Glomerular endothelial cell (primary cell): ENCODE data around the gene PARD3. TPM values are rescaled to one million over a fixed set of nuclear protein-coding genes. Genes with fewer than 3 reads are reported as not detected.
"Not testable (repeated sequence)": the region's sequence is repeated elsewhere in the genome, so short reads cannot be mapped to it uniquely, and the experiment has no call there.

Experiments
- DNase-seq: peaks from one replicate; pipeline ENCODE4 v3.0.0-alpha.2; 2011; ENCODE audit warnings: low read depth, low spot score; ENCODE audit errors: extremely low read depth
- total RNA-seq: library from RNA; depleted of rRNA; stranded (reverse); fragments of >200 nt; gene quantifications from 2 replicates; pipeline ENCODE4 v1.2.3, GENCODE V29; 2015

The PARD3 gene
- total RNA-seq, 1 donor from 2014 or later = 23.0 TPM

DNA sequence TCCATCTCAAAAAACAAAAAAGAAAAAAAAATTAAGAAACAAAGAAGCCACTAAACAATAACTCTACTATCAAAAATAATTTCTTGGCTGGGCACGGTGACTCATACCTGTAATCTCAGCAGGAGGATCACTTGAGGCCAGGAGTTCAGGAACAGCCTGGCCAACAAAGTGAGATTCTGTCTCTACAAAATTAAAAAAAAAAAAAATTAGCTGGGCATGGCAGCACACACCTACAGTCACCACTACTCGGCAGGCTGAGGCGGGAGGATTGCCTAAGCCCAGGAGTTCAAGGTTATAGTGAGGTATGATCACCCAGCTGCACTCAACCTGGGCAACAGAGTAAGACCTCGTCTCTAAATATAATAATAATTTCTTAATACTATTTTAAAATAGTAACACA lies 69.0 kb downstream of the PARD3 start:
- no peak for DNase-seq

- DNase-seq = no peak
Observed at GRCh38 chr10:34745244-34745643, 69.9 kb downstream of the PARD3 start.

- no peak for DNase-seq
Observed at GRCh38 chr10:34744590-34744989, 70.5 kb downstream of the PARD3 start.

GRCh38 chr10:34743814-34744213 lies 71.3 kb downstream of the PARD3 start:
- no peak for DNase-seq

DNA sequence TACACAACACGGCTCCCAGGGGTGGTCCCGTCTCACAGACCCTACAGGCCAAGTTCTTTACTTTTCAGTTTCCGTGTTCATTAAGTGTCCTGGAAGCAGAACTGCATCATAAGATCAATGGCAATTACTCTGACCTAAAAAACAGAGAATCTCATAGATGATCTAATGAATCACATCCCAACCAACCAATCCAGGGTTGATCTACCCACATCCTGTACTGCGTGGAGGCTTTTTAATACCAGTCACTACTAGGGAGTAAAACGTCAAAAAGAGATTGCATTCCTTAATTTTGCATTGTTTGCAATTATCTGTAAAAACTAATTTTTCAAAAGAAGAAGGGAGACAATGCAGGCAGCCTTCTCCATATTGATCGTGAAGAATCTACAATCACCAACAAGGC lies 72.6 kb downstream of the PARD3 start:
- no peak for DNase-seq

- DNase-seq = not testable (repeated sequence)
Observed at GRCh38 chr10:34741087-34741486, 74.0 kb downstream of the PARD3 start.

- no peak for DNase-seq
Observed at GRCh38 chr10:34740321-34740720, 74.8 kb downstream of the PARD3 start.

GRCh38 chr10:34739915-34740314 lies 75.2 kb downstream of the PARD3 start:
- no peak for DNase-seq

DNA sequence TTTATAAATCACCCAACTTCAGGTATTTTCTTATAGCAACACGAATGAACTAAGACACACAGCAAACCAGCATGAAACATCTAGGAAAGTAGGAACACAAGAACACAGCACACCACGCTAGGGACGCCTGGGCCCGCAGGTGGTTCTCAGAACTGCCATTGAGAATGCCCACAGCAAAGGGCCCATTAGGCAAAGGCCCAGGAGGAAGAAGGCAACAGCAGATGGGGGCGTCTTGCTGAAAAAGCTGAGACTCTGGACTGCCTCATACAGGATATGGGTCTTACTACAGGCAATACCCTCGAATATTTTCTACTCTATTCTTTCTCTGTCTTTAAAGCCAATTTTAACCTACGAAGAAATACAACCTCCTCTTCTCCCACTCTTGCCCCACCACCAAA lies 77.3 kb downstream of the PARD3 start:
- no peak for DNase-seq

DNA sequence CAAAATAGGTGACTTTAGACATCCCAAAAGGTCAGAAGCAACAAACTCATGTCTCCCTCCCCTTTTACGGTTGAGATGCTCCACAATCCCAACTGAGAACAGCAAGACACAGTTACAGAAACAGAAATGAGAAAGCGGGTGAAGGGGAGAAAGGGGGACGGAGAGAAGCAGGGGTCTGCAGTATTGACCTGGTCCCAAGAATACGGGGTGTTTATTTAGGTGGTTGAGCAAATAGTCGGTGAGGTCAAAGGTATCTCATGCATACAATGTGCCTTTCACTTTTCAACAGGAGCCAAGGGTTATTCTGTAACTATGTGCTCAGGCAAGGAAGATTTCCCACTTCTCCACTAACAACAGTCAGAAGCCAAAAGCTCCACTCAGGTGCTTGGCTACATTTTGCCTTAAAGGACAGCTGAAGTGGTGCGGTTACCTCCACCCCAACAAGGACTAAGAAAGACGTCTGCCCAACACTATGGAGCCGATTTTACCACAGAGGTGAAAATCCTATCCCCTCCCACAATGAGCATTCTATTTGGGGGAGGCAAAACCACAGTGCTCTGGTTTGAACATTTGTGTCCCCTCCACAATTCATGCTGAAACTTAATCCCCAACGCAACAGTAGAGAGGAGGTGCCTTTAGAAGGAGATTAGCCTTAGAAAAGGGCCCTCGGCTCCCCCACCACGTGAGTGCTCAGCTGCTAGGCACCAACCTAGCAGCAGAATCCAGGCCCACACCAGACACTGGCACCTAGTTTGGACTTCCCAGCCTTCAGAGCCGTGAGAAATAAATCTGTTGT lies 77.9 kb downstream of the PARD3 start:
- DNase-seq = no peak

DNA sequence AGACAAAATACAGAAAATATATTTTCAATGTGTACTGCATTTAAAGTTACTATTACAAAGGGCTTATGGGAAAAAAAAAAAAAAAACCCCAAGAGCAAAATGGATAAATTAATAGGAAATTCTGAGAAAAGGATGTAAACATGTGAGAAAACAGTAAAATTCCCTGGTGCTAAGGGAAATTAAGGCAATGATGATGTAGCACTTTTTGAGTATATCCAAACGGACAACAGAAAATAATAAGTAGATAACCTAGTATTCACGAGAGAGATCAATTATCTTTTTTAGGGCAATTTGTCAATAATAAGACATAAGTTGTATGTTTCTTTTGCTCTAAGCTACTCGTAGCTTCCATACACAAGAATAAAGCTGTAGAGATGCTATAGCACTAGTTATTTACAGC lies 80.2 kb downstream of the PARD3 start:
- DNase-seq = no peak

DNA sequence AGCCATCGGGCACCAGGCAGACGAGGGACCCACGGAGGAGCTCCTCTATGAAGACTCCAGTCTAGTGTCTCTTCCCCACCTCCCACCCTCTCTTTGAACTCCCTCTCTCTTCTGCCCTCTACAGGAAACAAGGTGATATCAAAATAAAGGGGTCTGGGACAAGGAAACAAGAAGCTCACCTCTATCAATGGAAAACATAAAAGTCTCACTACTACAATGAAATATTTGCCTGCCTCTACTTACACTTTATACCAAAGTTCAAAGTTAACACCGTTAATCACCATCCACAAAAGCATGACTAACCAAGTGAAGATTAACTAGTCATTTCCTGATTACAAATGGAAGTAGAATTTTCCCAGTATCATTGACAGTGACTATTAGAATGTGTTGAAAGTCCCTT lies 82.2 kb downstream of the PARD3 start:
- no peak for DNase-seq

DNA sequence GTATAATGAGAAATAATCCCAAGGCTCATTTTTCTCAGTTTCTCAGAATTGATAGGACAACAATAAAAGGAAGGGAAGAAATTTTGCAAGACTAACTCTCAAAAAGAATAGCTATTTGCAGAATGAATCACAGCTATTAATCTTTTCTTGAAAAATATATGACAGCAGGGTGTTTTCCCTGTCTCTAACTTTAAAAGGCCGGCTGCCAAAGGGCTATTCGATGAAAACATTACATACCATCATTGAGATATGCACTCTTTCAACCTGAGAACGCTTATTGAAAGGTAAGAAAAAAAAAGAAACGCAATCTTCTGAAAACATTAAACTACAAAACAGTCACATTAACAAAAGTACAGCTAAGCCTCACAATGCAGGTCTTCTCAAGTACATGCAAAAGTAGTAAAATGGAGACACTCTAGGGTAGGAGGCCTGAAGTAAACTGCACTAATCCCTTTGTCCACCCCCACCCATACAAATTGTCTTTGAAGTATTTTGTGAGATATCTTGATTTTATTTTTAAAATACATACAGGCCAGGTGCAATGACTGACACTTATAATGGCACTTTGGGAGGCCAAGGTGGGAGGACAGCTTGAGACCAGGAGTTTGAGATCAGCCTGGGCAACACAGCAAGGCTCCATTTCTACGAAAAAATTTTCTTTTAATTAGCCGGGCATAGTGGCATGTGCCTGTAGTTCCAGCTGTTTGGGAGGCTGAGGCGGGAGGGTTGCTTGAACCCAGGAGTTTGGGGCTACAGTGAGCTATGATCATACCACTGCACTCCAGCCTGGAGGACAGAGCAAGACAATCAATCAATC lies 83.0 kb downstream of the PARD3 start:
- no peak for DNase-seq

DNA sequence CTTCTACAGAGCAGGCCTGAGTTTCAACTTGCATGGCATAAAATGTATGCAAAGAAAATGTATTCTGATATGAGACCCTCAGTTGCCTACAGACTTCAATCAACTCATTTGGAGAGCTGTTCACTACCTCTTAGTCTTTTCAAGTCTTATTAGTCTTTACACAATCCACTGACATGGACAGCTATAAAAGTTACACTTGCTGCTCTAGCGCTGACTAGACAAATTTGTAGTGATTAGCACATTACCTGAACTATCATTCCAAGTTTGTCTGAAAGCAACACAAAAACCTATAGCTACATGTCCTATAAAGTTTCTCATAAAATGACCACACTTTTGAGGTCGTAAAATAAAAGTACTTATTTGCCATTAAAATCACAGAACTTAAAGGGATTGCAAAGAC lies 83.9 kb downstream of the PARD3 start:
- DNase-seq = no peak

- no peak for DNase-seq
Observed at GRCh38 chr10:34730726-34731125, 84.4 kb downstream of the PARD3 start.

GRCh38 chr10:34729619-34730018 lies 85.5 kb downstream of the PARD3 start:
- DNase-seq = no peak

- DNase-seq = no peak
Observed at GRCh38 chr10:34728361-34728760, 86.7 kb downstream of the PARD3 start.

- DNase-seq = no peak
Observed at GRCh38 chr10:34727595-34728033, 87.5 kb downstream of the PARD3 start.

- DNase-seq = no peak
Observed at GRCh38 chr10:34726862-34727261, 88.2 kb downstream of the PARD3 start.

- DNase-seq = no peak
Observed at GRCh38 chr10:34723750-34724149, 91.3 kb downstream of the PARD3 start.

DNA sequence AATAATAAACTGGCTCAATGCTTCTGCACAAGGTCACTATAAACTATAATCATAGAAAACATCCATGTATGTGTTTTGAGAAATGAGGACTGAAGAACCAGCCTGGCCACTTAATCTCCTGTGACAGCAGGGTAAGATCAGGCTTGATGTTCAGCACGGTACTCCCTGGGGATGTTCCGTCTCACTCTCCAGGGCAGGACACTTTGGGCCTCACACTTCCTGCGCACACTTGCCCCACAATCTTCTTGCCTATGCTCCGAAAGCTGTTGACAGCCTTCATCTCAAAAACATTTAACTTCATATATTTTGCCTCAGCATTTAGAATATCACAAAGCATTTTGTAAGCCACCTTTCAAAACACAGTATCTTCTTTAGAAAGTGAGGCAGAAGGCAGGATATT lies 92.7 kb downstream of the PARD3 start:
- DNase-seq = no peak

GRCh38 chr10:34721208-34721840 lies 93.8 kb downstream of the PARD3 start:
- no peak for DNase-seq
